GM23338 (cell line): ENCODE results near the gene PTPRA. TPM values are rescaled to one million over a fixed set of nuclear protein-coding genes. Genes with fewer than 3 reads are reported as not detected.

Experiments used
- ATAC-seq: fragments of 200-7000 bp; cut with Tn5 transposase; 3 replicates; pipeline ENCODE4 v1.9.1; 2020
- DNase-seq: peaks from one replicate; pipeline ENCODE4 v3.0.0-alpha.2; 2015; ENCODE audit warnings: low spot score
- H2AFZ ChIP-seq: fragments of 200-600 bp; sonication (generic); 2 replicates; pipeline ENCODE4 v1.8.0; 2016; ENCODE audit warnings: antibody characterized with exemption, mild to moderate bottlenecking, moderate library complexity
- H3F3A ChIP-seq: fragments of 200-600 bp; sonication (generic); replicated peaks from 2 replicates; pipeline ENCODE4 v1.8.0; 2017; ENCODE audit warnings: antibody characterized with exemption, mixed run types, low read depth
- H3K27ac ChIP-seq: fragments of 200-600 bp; sonication (generic); 2 replicates; pipeline ENCODE4 v1.6.1; 2016; ENCODE audit warnings: low read depth
- H3K27me3 ChIP-seq: fragments of 200-600 bp; sonication (generic); 2 replicates; pipeline ENCODE4 v1.8.0; 2016; ENCODE audit warnings: mild to moderate bottlenecking, mixed run types, moderate library complexity; ENCODE audit not compliant: insufficient read depth
- H3K36me3 ChIP-seq: fragments of 200-600 bp; sonication (generic); 2 replicates; pipeline ENCODE4 v1.8.0; 2016; ENCODE audit warnings: mild to moderate bottlenecking; ENCODE audit not compliant: insufficient read depth
- H3K4me1 ChIP-seq: fragments of 200-600 bp; sonication (generic); 2 replicates; pipeline ENCODE4 v1.8.0; 2016; ENCODE audit warnings: mild to moderate bottlenecking, moderate library complexity; ENCODE audit not compliant: insufficient read depth
- H3K4me2 ChIP-seq: fragments of 200-600 bp; sonication (generic); 2 replicates; pipeline ENCODE4 v1.7.1; 2017; ENCODE audit warnings: mixed run types
- H3K4me3 ChIP-seq: fragments of 200-600 bp; sonication (generic); 2 replicates; pipeline ENCODE4 v1.6.1; 2016; ENCODE audit warnings: mixed run types
- H3K79me2 ChIP-seq: fragments of 200-600 bp; sonication (generic); replicated peaks from 2 replicates; pipeline ENCODE4 v1.8.0; 2017; ENCODE audit warnings: mild to moderate bottlenecking; ENCODE audit not compliant: insufficient read depth
- H3K9me2 ChIP-seq: fragments of 200-600 bp; sonication (generic); 2 replicates; pipeline ENCODE4 v1.8.0; 2017; ENCODE audit not compliant: insufficient read depth
- H4K20me1 ChIP-seq: fragments of 200-600 bp; sonication (generic); replicated peaks from 2 replicates; pipeline ENCODE4 v1.8.0; 2017; ENCODE audit warnings: mild to moderate bottlenecking; ENCODE audit not compliant: insufficient read depth
- H3K27ac Mint-ChIP-seq: 2 replicates; pipeline ENCODE4 v1.8.0; 2020; ENCODE audit warnings: inconsistent platforms, mild to moderate bottlenecking, moderate library complexity, mixed read lengths
- H3K27me3 Mint-ChIP-seq: 3 replicates; pipeline ENCODE4 v1.8.0; 2022; ENCODE audit warnings: low read depth, mild to moderate bottlenecking, moderate library complexity, mixed read lengths, inconsistent platforms; ENCODE audit not compliant: insufficient read depth, poor library complexity
- H3K36me3 Mint-ChIP-seq: 3 replicates; pipeline ENCODE4 v1.8.0; 2021; ENCODE audit warnings: low read depth, mild to moderate bottlenecking, inconsistent platforms, moderate library complexity, mixed read lengths
- H3K4me1 Mint-ChIP-seq: 3 replicates; pipeline ENCODE4 v1.8.0; 2020; ENCODE audit warnings: mild to moderate bottlenecking, inconsistent platforms, mixed read lengths
- H3K4me3 Mint-ChIP-seq: 3 replicates; pipeline ENCODE4 v1.8.0; 2021; ENCODE audit warnings: moderate library complexity, mild to moderate bottlenecking, inconsistent platforms, mixed read lengths
- H3K9me3 Mint-ChIP-seq: 3 replicates; pipeline ENCODE4 v1.8.0; 2020; ENCODE audit warnings: moderate library complexity, mild to moderate bottlenecking, inconsistent platforms, mixed read lengths
- EZH2 ChIP-seq: fragments of 200-600 bp; sonication (generic); IDR thresholded peaks from one replicate; pipeline ENCODE4 v1.8.0; 2017; ENCODE audit warnings: antibody characterized with exemption, mild to moderate bottlenecking, low read depth; ENCODE audit not compliant: unreplicated experiment
- JUNB ChIP-seq: IDR thresholded peaks from one replicate; pipeline ENCODE4 v1.6.1; 2016; ENCODE audit warnings: antibody characterized with exemption; ENCODE audit not compliant: unreplicated experiment
- NANOG ChIP-seq: IDR thresholded peaks from 2 replicates; pipeline ENCODE4 v1.6.1; 2016; ENCODE audit warnings: antibody characterized with exemption, borderline replicate concordance
- POLR2AphosphoS5 ChIP-seq: IDR thresholded peaks from 2 replicates; pipeline ENCODE4 v1.6.1; 2016; ENCODE audit warnings: antibody characterized with exemption, low read depth
- STAT1 ChIP-seq: IDR thresholded peaks from one replicate; pipeline ENCODE4 v1.6.1; 2016; ENCODE audit warnings: antibody characterized with exemption; ENCODE audit not compliant: unreplicated experiment
- ZNF331 ChIP-seq: fragments of 250-450 bp; sonication (Bioruptor Pico); IDR thresholded peaks from 2 replicates; pipeline ENCODE4 v1.5.0; 2020; ENCODE audit warnings: low read depth, mild to moderate bottlenecking, moderate library complexity
- polyA plus RNA-seq: library from polyadenylated mRNA; unstranded; fragments of >200 nt; fragmentation: Nextera tagmentation; extraction: Ambion mirVana; gene quantifications from 2 replicates; pipeline ENCODE4 v1.2.1, GENCODE V29; 2016
- total RNA-seq: library from RNA; depleted of rRNA; stranded (reverse); fragments of >200 nt; shearing (Covaris generic); gene quantifications from 2 replicates; pipeline ENCODE4 v1.2.3, GENCODE V29; 2014
- TF ChIP-seq, protein P1 (sequence below): IDR thresholded peaks from 2 replicates; pipeline ENCODE4 v1.6.1; 2016; ENCODE audit warnings: antibody characterized with exemption
- TF ChIP-seq, protein P2 (sequence below): fragments of 250-450 bp; sonication (Bioruptor Pico); IDR thresholded peaks from 2 replicates; pipeline ENCODE4 v1.5.0; 2020; ENCODE audit warnings: mild to moderate bottlenecking, moderate library complexity

Gene PTPRA
- total and polyA plus RNA-seq, 2 experiments from 2014 or later, result 37.8 to 39.3 TPM

DNA sequence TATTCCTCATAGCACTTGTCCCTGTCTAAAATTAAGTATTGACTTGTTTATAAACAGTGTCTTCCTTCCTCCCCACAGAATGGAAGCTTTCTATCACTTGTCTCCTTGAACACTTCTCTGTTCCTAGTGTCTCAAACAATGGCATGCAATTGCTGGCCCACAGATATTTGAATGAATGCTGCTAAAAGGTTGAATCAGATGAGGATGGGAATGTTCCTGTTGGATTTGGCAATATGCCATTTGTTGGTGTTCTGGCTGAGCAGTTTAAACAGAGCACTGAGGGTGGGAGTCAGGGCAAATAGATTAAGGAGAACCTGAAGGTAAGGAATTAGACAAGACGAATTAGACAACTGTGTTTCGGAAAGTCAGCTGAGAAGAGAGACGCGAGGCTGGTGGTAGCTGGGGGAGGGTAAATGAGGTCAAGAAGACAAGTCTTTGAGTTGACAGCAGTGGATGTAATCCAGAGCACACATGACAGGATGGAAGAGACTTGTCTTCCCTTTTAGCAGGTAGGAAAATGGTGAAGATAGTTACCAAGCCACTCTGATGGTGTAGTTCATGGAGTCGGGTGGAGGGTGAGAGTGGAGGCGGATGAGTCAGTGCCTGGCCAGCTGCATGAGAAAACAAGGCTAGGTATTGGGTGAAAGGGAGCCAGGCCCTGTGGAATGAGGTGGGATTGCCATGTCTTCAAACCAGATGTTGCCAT is 111.8 kb downstream of the PTPRA start:
- Histone ChIP-seq H4K20me1 (peaks cover 13% of the 10 kb centered on the region), H2AFZ (no peak overlapping the region), H3K36me3 (peaks cover 16% of the 10 kb centered on the region; the same call in 1 of the 2 replicates), H3K27ac (no peak overlapping the region), H3F3A (no peaks in the 10 kb centered on the region), H3K79me2 (peaks cover 6% of the 10 kb centered on the region), H3K4me1 (no peaks in the 10 kb centered on the region), H3K9me2 (no peaks in the 10 kb centered on the region), H3K4me3 (no peak overlapping the region), H3K27me3 (no peaks in the 10 kb centered on the region), H3K4me2 (no peak overlapping the region)
- Mint-ChIP-seq H3K27me3 (no peaks in the 10 kb centered on the region), H3K4me3 (no peak overlapping the region), H3K9me3 (no peaks in the 10 kb centered on the region), H3K27ac (no peak overlapping the region), H3K36me3 (peaks cover 19% of the 10 kb centered on the region), H3K4me1 (no peaks in the 10 kb centered on the region)
- TF ChIP-seq STAT1, result no peak
- no peak for TF ChIP-seq JUNB
- TF ChIP-seq, protein P1, sequence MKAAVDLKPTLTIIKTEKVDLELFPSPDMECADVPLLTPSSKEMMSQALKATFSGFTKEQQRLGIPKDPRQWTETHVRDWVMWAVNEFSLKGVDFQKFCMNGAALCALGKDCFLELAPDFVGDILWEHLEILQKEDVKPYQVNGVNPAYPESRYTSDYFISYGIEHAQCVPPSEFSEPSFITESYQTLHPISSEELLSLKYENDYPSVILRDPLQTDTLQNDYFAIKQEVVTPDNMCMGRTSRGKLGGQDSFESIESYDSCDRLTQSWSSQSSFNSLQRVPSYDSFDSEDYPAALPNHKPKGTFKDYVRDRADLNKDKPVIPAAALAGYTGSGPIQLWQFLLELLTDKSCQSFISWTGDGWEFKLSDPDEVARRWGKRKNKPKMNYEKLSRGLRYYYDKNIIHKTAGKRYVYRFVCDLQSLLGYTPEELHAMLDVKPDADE, result no peak
- no peak for TF ChIP-seq ZNF331
- TF ChIP-seq POLR2AphosphoS5, result no peak
- no peak for TF ChIP-seq NANOG
- no peak for TF ChIP-seq EZH2
- TF ChIP-seq, protein P2, sequence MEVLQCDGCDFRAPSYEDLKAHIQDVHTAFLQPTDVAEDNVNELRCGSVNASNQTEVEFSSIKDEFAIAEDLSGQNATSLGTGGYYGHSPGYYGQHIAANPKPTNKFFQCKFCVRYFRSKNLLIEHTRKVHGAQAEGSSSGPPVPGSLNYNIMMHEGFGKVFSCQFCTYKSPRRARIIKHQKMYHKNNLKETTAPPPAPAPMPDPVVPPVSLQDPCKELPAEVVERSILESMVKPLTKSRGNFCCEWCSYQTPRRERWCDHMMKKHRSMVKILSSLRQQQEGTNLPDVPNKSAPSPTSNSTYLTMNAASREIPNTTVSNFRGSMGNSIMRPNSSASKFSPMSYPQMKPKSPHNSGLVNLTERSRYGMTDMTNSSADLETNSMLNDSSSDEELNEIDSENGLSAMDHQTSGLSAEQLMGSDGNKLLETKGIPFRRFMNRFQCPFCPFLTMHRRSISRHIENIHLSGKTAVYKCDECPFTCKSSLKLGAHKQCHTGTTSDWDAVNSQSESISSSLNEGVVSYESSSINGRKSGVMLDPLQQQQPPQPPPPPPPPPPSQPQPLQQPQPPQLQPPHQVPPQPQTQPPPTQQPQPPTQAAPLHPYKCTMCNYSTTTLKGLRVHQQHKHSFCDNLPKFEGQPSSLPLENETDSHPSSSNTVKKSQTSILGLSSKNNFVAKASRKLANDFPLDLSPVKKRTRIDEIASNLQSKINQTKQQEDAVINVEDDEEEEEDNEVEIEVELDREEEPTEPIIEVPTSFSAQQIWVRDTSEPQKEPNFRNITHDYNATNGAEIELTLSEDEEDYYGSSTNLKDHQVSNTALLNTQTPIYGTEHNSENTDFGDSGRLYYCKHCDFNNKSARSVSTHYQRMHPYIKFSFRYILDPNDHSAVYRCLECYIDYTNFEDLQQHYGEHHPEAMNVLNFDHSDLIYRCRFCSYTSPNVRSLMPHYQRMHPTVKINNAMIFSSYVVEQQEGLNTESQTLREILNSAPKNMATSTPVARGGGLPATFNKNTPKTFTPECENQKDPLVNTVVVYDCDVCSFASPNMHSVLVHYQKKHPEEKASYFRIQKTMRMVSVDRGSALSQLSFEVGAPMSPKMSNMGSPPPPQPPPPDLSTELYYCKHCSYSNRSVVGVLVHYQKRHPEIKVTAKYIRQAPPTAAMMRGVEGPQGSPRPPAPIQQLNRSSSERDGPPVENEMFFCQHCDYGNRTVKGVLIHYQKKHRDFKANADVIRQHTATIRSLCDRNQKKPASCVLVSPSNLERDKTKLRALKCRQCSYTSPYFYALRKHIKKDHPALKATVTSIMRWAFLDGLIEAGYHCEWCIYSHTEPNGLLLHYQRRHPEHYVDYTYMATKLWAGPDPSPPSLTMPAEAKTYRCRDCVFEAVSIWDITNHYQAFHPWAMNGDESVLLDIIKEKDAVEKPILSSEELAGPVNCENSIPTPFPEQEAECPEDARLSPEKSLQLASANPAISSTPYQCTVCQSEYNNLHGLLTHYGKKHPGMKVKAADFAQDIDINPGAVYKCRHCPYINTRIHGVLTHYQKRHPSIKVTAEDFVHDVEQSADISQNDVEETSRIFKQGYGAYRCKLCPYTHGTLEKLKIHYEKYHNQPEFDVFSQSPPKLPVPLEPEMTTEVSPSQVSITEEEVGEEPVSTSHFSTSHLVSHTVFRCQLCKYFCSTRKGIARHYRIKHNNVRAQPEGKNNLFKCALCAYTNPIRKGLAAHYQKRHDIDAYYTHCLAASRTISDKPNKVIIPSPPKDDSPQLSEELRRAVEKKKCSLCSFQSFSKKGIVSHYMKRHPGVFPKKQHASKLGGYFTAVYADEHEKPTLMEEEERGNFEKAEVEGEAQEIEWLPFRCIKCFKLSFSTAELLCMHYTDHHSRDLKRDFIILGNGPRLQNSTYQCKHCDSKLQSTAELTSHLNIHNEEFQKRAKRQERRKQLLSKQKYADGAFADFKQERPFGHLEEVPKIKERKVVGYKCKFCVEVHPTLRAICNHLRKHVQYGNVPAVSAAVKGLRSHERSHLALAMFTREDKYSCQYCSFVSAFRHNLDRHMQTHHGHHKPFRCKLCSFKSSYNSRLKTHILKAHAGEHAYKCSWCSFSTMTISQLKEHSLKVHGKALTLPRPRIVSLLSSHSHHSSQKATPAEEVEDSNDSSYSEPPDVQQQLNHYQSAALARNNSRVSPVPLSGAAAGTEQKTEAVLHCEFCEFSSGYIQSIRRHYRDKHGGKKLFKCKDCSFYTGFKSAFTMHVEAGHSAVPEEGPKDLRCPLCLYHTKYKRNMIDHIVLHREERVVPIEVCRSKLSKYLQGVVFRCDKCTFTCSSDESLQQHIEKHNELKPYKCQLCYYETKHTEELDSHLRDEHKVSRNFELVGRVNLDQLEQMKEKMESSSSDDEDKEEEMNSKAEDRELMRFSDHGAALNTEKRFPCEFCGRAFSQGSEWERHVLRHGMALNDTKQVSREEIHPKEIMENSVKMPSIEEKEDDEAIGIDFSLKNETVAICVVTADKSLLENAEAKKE (CRISPR knock-in tag), result no peak
- ATAC-seq (no peak), DNase-seq (no peak)
